Measurements from ENCODE around the gene HEXIM2.
A peak's percentile ranks its signal among the peaks of the same experiment; 100 is the strongest.

Gene HEXIM2

GRCh38 chr17:45127548-45128300 lies 34.0 kb upstream of the HEXIM2 start:
- DNase-seq (ENCODE audit: low read depth in 2 of 2), result no peak

GRCh38 chr17:45128331-45128730 lies 33.3 kb upstream of the HEXIM2 start:
- DNase-seq (ENCODE audit: low read depth in 2 of 2), result no peak

- no peak for DNase-seq (ENCODE audit: low read depth in 2 of 2)
Measured at GRCh38 chr17:45128989-45129388, 32.7 kb upstream of the HEXIM2 start.

- DNase-seq (ENCODE audit: low read depth in 2 of 2), result no peak
Measured at GRCh38 chr17:45129426-45129939, 32.2 kb upstream of the HEXIM2 start.

GRCh38 chr17:45129940-45130680 lies 31.6 kb upstream of the HEXIM2 start:
- DNase-seq (ENCODE audit: low read depth in 2 of 2), result no peak

- no peak for DNase-seq (ENCODE audit: low read depth in 2 of 2)
Measured at GRCh38 chr17:45130681-45131615, 30.7 kb upstream of the HEXIM2 start.

- DNase-seq (ENCODE audit: low read depth in 2 of 2), result no peak
Measured at GRCh38 chr17:45131616-45132319, 29.9 kb upstream of the HEXIM2 start.

- no peak for DNase-seq (ENCODE audit: low read depth in 2 of 2)
Measured at GRCh38 chr17:45132320-45132571, 29.4 kb upstream of the HEXIM2 start, which contains the start of gene PLCD3. TSS of gene PLCD3 (minus strand) at chr17:45132515. CDS start at chr17:45132410, 105 bp downstream.

GRCh38 chr17:45132572-45133463 lies 28.9 kb upstream of the HEXIM2 start:
- no peak for DNase-seq (ENCODE audit: low read depth in 2 of 2)

- peak; percentile 94 to 95 for DNase-seq (ENCODE audit: low read depth in 2 of 2)
Measured at GRCh38 chr17:45135192-45135977, 26.3 kb upstream of the HEXIM2 start, which contains the start of gene ACBD4. TSS of gene ACBD4 (plus strand) at chr17:45135687. CDS start at chr17:45136145, 458 bp downstream.

- DNase-seq (ENCODE audit: low read depth in 2 of 2), result no peak
Measured at GRCh38 chr17:45135978-45136791, 25.5 kb upstream of the HEXIM2 start.

GRCh38 chr17:45136846-45137560 lies 24.7 kb upstream of the HEXIM2 start:
- DNase-seq (ENCODE audit: low read depth in 2 of 2), result no peak

GRCh38 chr17:45137561-45138305 lies 23.9 kb upstream of the HEXIM2 start:
- no peak for DNase-seq (ENCODE audit: low read depth in 2 of 2)

- DNase-seq (ENCODE audit: low read depth in 2 of 2), result no peak
Measured at GRCh38 chr17:45138911-45139532, 22.7 kb upstream of the HEXIM2 start.

- DNase-seq (ENCODE audit: low read depth in 2 of 2), result no peak
Measured at GRCh38 chr17:45139533-45139920, 22.1 kb upstream of the HEXIM2 start.

- no peak for DNase-seq (ENCODE audit: low read depth in 2 of 2)
Measured at GRCh38 chr17:45143094-45143670, 18.5 kb upstream of the HEXIM2 start.
